Gastrocnemius medialis (tissue), 4 donors: ENCODE data around the gene HEXB.

Experiments used
- POLR2A ChIP-seq, 2 donors: fragments of 450-650 bp; IDR thresholded peaks; one replicate each; pipeline ENCODE4 v1.6.1; 2017; ENCODE audit warnings: antibody characterized with exemption in 2 of 2, mild to moderate bottlenecking in 2 of 2, moderate library complexity in 2 of 2
- TF ChIP-seq, protein P1 (sequence below), 5 experiments: fragments of 450-650 bp in 3 of 5; fragments of 200-600 bp in 2 of 5; sonication (generic) in 2 of 5; IDR thresholded peaks in 4 of 5; conservative IDR thresholded peaks in 1 of 5; 1 replicate in 4 of 5; 2 replicates in 1 of 5; pipeline ENCODE4 v1.5.1; 2016 to 2019; ENCODE audit warnings: antibody characterized with exemption in 5 of 5, mild to moderate bottlenecking in 3 of 5, moderate library complexity in 3 of 5

DNA sequence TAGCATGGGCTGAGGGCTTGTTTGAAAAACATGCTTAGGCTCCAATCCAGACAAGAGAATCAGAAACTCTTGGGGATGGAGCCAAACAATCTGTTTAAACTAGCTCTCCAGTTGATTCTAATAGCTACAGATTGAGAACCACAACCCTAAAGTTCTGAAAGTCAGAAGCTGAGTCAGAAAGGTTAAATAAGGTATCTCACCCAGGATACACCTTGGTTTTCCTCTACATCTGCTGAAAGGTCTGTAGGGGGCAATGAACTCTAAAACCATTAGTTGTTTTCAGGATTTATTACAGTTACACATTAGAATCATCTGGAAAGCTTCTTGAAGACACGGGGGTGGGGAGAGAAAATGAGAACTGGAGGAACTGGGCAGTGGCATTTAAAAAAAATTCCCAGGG lies 76.2 kb downstream of the HEXB start:
- TF ChIP-seq POLR2A (IDR thresholded peaks at IDR 0.05), result no peak
- TF ChIP-seq, protein P1, sequence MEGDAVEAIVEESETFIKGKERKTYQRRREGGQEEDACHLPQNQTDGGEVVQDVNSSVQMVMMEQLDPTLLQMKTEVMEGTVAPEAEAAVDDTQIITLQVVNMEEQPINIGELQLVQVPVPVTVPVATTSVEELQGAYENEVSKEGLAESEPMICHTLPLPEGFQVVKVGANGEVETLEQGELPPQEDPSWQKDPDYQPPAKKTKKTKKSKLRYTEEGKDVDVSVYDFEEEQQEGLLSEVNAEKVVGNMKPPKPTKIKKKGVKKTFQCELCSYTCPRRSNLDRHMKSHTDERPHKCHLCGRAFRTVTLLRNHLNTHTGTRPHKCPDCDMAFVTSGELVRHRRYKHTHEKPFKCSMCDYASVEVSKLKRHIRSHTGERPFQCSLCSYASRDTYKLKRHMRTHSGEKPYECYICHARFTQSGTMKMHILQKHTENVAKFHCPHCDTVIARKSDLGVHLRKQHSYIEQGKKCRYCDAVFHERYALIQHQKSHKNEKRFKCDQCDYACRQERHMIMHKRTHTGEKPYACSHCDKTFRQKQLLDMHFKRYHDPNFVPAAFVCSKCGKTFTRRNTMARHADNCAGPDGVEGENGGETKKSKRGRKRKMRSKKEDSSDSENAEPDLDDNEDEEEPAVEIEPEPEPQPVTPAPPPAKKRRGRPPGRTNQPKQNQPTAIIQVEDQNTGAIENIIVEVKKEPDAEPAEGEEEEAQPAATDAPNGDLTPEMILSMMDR (IDR thresholded peaks at IDR 0.05 in 4 of 5, conservative IDR thresholded peaks at IDR 0.05 in 1 of 5), result no peak
